Stimulated activated CD8-positive, alpha-beta memory T cell treated with anti-CD3 and anti-CD28 coated beads, Interleukin-4, amount 100 ng/mL, for 24 hours (primary cell): ENCODE data around the gene RUNX1.

Source experiments
- DNase-seq: peaks from one replicate; pipeline ENCODE4 v3.0.0-alpha.2; 2020; ENCODE audit warnings: low read depth

The RUNX1 gene

DNA sequence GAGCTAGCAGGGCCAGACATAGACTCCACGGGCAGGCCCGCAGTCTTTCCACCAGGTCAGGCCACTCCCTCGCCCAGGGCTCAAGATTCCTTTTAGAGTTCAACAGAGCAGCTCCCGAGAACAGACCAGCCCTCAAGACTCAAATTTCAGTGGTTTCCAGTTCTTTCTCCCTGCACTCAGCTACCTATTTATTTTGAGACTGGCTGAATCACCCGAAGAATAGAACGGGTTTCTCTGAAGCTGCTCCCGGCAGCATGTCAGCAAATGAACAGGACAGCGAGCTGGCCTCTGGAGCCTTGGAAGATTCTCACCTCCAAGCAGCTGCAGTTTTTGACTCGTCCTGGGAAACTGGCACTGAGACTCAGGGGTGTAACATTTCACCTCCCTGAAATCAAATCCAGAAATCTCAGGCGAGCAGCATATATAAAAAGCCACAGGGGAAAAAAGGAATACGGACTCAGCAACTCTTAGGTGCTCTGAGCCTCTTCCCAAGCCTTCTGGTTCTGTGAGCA lies 202.4 kb downstream of the RUNX1 start:
- DNase-seq = no peak

GRCh38 chr21:34845521-34846451 lies 203.3 kb downstream of the RUNX1 start:
- no peak for DNase-seq

- no peak for DNase-seq
Observed at GRCh38 chr21:34844924-34845238, 204.2 kb downstream of the RUNX1 start.

DNA sequence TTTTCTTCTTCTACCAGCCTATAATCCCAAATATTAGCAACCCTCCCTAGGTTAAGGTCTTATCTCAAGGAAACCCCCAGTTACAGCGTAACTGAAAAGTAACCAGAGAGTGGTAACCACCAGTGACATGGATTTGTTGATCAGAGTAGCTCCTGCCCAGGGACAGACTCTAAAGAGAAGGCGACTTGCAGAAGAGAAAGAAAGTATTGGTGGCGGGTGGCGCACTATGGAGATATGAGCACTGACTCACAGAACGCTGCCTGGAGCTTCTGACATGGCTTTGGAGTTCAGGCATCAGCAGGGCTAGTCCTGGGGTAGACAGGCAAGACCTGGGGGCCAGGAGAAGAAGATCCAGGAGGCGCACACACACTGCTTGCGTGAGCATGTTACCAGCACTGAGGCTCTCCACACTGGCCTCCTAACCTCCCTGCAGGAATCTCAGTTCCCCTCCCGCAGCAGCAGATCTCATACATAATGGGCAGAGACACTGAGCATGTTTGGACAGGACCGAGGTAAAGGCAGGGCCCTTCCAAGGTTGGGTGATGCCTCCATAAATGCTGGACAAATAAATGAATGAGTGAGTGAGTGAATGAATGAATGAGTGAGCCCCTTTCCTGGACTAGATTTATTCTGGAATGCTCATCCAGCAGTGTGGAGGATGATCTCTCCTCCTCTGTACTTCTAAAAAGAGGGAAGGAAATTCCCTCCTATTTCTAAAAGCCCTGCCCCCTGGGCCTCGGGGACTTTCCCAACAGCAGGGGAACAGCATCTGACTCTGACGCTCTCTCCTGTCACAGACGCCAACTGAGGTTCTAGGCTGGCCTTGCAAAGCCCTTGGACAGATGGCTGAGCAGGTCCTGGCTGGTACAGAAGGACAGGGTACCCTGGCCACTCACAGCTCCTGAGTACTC lies 204.8 kb downstream of the RUNX1 start:
- no peak for DNase-seq

- no peak for DNase-seq
Observed at GRCh38 chr21:34843562-34843961, 205.5 kb downstream of the RUNX1 start.

GRCh38 chr21:34841154-34841553 lies 207.9 kb downstream of the RUNX1 start:
- DNase-seq = no peak

GRCh38 chr21:34840693-34841092 lies 208.4 kb downstream of the RUNX1 start:
- DNase-seq = no peak

DNA sequence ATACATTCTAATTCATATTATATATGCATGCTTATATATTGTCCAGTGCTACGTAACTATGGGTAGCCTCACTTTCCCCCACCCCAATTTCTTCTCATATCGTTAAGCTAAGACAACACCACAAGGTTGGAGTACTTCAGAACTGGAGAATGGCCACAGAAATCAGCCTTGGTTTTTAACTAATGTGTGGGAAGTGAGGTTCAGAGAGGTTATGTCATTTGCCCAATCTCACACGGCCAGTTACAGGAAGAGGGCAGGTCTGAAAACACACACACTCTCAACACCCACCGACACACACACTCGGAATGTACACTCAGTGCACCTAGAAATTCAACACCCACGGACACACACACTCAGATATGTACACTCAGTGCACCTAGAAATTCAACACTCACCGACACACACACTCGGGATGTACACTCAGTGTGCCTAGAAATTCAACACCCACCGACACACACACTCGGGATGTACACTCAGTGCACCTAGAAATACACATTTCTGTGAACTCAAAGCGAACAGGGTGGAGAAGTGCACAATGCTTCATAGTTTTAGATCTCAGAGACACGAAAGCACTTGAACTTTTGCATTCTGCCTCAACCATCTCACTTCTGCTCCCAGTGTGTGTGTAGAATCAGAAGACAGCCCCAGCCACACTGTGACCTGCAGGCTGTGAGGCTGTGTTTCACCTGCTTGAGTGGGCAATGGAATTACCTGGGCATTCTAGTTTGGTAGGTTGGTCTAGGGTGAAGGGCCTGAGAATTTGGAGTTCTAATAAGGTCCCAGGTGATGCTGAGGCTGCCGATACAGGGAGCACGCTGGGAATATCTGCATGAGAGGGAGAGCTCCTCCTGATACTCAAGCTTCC lies 209.9 kb downstream of the RUNX1 start:
- no peak for DNase-seq

DNA sequence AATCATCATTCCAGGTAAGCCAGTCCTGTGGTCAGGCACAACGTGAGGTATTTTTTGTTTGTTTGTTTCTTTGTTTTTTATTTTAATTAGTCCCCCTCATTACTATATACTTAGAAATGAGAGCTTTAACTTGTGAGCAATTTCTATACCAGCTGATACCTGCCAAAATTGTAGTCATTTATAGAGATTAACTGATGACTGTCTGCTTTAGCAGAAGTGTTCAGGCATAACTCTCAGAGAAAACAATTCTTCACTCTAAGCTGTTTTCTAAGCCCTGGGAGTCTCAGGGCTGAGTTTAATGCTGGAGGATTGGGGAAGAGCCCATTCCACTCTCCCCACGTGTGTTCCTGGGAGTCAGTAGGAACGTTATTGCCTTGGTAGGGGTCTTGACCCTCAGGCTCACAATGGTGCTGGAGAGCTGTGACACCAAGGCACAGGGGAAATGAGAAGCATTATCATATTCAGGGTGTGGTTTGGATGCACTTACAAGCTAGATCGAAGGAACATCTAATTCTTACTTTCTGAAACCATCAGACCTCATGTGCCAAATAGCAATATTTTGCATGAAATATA lies 212.1 kb downstream of the RUNX1 start:
- DNase-seq = no peak

DNA sequence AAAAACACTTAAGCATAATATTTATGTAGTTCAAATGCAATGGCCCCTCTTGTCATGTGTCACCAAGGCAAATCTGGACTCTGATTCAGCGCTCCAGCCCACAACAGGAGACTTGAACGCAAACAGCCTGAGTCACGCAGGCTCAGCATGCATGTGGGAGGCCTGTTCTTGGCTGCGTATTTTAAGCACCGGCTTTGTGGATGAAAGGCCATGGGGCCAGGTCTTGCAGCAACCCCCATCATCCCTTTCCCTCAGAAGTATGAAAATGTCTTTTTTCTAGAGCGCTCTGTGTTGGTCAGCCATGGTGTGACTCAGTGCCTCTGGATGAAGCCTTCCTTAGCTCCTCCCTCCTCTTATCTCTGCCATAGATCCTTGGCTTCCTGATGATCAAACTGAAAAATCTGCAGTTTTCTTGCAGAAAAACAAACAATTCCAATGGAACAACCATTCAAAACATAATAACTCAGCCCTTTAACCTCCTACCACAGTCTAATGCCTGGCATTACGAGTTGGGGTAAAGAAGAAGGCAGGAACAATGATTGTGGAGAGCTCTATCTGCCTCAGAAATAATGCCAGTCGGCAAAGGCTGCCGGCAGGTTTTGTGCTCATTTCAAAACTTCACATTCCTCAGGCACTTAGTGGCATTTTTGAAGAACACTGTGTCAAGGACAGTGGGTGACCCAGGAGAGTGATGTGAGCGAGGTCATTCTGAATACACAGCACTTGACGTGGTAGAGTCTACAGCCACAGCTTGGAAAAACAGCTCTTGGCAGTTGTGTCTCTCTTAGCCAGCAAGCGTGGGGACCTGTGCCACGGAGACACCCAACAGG lies 212.8 kb downstream of the RUNX1 start:
- no peak for DNase-seq

- no peak for DNase-seq
Observed at GRCh38 chr21:34835526-34835925, 213.6 kb downstream of the RUNX1 start.

GRCh38 chr21:34834852-34835501 lies 214.1 kb downstream of the RUNX1 start:
- DNase-seq = no peak

DNA sequence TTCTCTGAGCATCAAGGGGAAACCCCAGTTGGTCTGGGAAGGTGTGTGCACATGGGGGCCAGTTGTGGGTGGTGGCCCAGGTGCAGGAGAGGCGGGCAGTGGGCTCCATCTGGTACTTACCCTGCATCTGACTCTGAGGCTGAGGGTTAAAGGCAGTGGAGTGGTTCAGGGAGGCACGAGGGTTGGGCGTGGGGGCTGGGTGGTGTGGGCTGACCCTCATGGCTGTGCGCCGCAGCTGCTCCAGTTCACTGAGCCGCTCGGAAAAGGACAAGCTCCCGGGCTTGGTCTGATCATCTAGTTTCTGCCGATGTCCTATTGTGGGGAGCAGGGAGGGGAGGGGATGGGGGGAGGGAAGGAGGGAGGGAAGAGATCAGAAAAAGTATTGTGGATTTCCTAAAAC lies 214.8 kb downstream of the RUNX1 start:
- no peak for DNase-seq

DNA sequence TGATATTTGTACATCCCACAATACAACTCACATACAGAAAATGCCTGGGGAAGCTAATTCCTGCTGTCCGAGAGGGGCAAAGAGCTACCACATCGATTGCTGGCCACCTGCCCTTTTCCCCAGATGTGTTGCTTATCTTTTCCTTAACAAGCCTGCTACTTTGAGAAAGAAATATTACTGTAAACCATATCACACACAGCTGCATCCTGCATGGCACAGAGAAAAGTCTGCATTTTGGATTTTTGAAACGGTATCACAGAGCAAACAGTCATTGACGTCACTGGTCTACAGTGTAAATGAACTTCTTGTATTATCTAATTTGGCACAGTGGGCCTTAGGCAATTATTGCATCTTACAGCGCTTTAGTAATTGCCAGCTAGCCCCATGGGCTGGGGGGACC lies 215.6 kb downstream of the RUNX1 start:
- no peak for DNase-seq

DNA sequence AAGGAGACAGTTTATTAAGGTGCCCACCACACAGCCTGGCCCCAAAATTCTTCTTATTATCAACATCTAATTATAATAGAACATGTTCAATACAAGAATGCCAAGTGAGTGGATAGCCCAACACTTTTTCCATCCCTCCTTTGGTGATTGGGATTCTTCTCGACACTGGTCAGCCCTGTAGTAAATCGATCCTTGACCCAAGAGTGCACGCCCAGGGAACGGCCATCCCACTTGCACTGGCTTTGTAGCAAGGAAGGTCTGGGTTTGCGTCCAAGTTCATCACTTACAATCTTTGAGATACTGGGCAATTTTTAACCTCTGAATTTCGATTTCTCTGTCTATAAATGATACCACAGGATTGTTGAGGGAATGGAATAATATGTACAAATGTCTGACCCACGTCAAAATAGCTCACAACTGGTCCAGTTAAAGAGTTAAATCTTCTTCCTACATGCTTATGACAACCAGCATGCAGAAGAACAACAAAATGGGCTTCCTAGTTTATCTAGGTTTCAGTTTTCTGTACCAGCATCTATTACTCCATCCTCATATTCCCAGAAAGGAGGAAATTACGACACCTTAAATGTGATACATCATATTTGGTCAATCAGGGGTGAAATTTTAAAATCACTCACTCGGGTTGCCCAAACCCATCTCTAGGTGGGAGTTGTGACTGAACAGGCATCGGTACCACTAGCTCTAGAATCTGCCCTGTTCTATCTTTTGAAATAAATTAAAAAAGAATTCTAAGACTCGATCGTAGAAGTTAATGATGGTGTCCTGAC lies 218.5 kb downstream of the RUNX1 start:
- DNase-seq = no peak

DNA sequence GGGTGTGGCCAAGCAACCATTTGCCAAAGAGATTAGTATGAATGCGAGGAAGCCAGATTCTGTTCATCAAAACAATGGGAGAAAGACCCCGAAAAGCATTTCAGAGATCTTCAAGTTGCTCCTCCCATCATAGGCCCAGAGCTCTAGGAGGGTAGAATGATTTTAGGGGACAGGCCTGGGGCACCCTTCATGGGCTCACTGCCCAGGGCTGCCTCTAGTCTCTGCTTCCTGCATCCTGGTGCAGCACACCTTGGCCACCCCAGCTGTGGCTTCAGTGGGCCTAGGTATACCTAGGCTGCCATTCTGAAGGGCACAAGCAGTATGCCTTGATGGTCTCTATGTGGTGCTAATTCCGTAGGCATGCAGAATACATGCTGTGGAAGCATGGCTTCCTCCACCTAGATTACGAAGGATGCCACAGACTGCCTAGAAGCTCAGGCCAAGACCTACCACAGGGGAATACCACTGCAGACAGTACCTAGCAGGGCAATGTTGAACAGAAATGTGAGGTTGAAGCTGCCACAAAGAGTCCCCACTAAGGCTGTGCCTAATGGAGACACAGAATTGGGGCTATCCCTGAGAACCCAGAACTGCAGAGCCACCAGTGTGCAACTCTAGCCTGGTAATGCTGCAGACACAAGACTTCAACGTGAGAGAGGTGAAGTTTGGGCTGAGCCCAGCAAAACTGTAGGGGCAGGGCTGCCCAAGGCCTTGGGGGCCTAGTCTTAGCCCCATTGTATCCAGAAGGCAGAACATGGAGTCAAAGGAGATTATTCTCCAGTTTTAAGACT lies 221.5 kb downstream of the RUNX1 start:
- DNase-seq = no peak

- DNase-seq = no peak
Observed at GRCh38 chr21:34826836-34827235, 222.3 kb downstream of the RUNX1 start.

DNA sequence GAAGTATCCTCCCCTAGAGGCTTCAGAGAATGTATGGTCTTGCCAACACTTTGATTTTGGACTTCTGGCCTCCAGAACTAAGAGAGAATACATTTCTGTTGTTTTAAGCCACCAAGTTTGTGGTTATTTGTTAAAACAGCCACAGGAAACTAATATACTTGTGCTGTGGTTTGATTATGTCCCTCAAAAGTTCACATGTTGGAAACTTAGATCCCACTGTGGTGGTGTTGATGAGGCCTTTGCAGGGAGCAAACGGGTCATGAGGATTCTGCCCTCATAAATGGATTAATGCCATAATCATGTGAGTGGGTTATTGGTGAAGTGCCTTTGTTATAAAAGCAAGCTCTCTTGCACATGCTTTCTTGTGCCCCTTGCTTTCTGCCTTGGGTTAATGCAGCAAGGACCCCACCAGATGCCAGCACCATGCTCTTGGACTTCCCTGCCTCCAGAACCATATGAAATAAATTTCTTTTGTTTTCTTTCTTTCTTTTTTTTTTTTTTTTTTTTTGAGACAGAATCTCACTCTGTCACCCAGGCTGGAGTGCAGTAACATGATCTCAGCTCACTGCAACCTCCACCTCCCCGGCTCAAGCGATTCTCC lies 223.1 kb downstream of the RUNX1 start:
- no peak for DNase-seq
